IMR-90 (cell line): ENCODE measurements around the gene VPS26C. TPM values are rescaled to one million over a fixed set of nuclear protein-coding genes. Genes with fewer than 3 reads are reported as not detected.

Source experiments
- ATAC-seq: fragments of 200-7000 bp; cut with Tn5 transposase; 2 replicates; pipeline ENCODE4 v1.9.1; 2020; ENCODE audit warnings: low read depth, mild to moderate bottlenecking, moderate library complexity
- BruUV-seq: library from RNA; stranded (reverse); fragments of 400-500 nt; replicated peaks from 2 replicates; lab custom pipeline; 2021; lab: Mats Ljungman, UMichigan
- CTCF ChIA-PET: fragments of 300-600 bp; formaldehyde crosslinking; extraction: SDS; loops from one replicate; lab custom pipeline; 2021; ENCODE audit warnings: antibody characterized with exemption; lab: Yijun Ruan, JAX
- POLR2A ChIA-PET: fragments of 300-600 bp; sonication (Branson Sonifier 250); formaldehyde crosslinking; loops from one replicate; lab custom pipeline; 2022; ENCODE audit warnings: antibody characterized with exemption; ENCODE audit not compliant: unreplicated experiment; lab: Charles Lee
- DNase-seq: peaks from one replicate; pipeline ENCODE4 v3.0.0; 2013
- H2AFZ ChIP-seq: replicated peaks from 2 replicates; pipeline ENCODE3; 2013; ENCODE audit warnings: low read length, mild to moderate bottlenecking; ENCODE audit not compliant: poor library complexity
- H2AK5ac ChIP-seq: 2 replicates; pipeline ENCODE4 v1.6.1; 2013; ENCODE audit warnings: low read depth, low read length, inconsistent platforms
- H2AK9ac ChIP-seq: replicated peaks from 2 replicates; pipeline ENCODE3; 2013; ENCODE audit warnings: mild to moderate bottlenecking, low read depth, low read length, moderate library complexity; ENCODE audit not compliant: poor library complexity
- H2BK120ac ChIP-seq: 2 replicates; pipeline ENCODE4 v1.6.1; 2013; ENCODE audit warnings: low read depth, low read length, inconsistent platforms
- H2BK15ac ChIP-seq: 3 replicates; pipeline ENCODE4 v1.6.1; 2013; ENCODE audit warnings: low read depth, low read length, inconsistent platforms
- H2BK20ac ChIP-seq: 2 replicates; pipeline ENCODE4 v1.6.1; 2013; ENCODE audit warnings: low read depth, mild to moderate bottlenecking, inconsistent platforms, low read length, moderate library complexity
- H2BK5ac ChIP-seq: 2 replicates; pipeline ENCODE4 v1.6.1; 2013; ENCODE audit warnings: mild to moderate bottlenecking, low read depth, low read length, inconsistent platforms; ENCODE audit not compliant: poor library complexity, severe bottlenecking
- H3K14ac ChIP-seq: replicated peaks from 2 replicates; pipeline ENCODE4 v1.6.1; 2013; ENCODE audit warnings: low read depth, low read length, inconsistent platforms
- H3K18ac ChIP-seq: 2 replicates; pipeline ENCODE4 v1.6.1; 2013; ENCODE audit warnings: low read depth, low read length, control low read depth
- H3K23ac ChIP-seq: 2 replicates; pipeline ENCODE4 v1.6.1; 2013; ENCODE audit warnings: low read depth, low read length, inconsistent platforms
- H3K27ac ChIP-seq: 2 replicates; pipeline ENCODE4 v1.5.1; 2013; ENCODE audit warnings: mild to moderate bottlenecking, control low read depth, low read length; ENCODE audit not compliant: insufficient read depth
- H3K27me3 ChIP-seq: 2 replicates; pipeline ENCODE4 v1.6.1; 2013; ENCODE audit warnings: low read length; ENCODE audit not compliant: control insufficient read depth, insufficient read depth
- H3K36me3 ChIP-seq: 2 replicates; pipeline ENCODE4 v1.6.1; 2013; ENCODE audit warnings: low read length, mixed read lengths; ENCODE audit not compliant: control insufficient read depth, insufficient read depth
- H3K4ac ChIP-seq: 2 replicates; pipeline ENCODE4 v1.6.1; 2013; ENCODE audit warnings: low read depth, low read length, inconsistent platforms
- H3K4me1 ChIP-seq: 2 replicates; pipeline ENCODE4 v1.6.1; 2013; ENCODE audit warnings: low read length, mixed read lengths; ENCODE audit not compliant: control insufficient read depth, insufficient read depth
- H3K4me2 ChIP-seq: 2 replicates; pipeline ENCODE4 v1.6.1; 2013; ENCODE audit warnings: low read depth, mild to moderate bottlenecking, control low read depth, low read length, moderate library complexity
- H3K4me3 ChIP-seq: 2 replicates; pipeline ENCODE4 v1.5.1; 2013; ENCODE audit warnings: low read depth, mild to moderate bottlenecking, control low read depth, low read length, moderate library complexity; ENCODE audit not compliant: insufficient read depth
- H3K56ac ChIP-seq: 2 replicates; pipeline ENCODE4 v1.6.1; 2013; ENCODE audit warnings: low read length, inconsistent platforms; ENCODE audit not compliant: insufficient read depth; ENCODE audit errors: extremely low read depth
- H3K79me1 ChIP-seq, 2 experiments: 2 replicates each; pipeline ENCODE4 v1.6.1; 2013; ENCODE audit warnings: low read length in 2 of 2, inconsistent platforms in 1 of 2, low read depth in 1 of 2
- H3K9ac ChIP-seq: 2 replicates; pipeline ENCODE4 v1.6.1; 2013; ENCODE audit warnings: low read depth, low read length, control low read depth
- H3K9me1 ChIP-seq: 2 replicates; pipeline ENCODE4 v1.6.1; 2013; ENCODE audit warnings: low read length, inconsistent platforms; ENCODE audit not compliant: insufficient read depth
- H3K9me3 ChIP-seq: 2 replicates; pipeline ENCODE4 v1.6.1; 2013; ENCODE audit warnings: low read length; ENCODE audit not compliant: control insufficient read depth, insufficient read depth
- H4K20me1 ChIP-seq: 2 replicates; pipeline ENCODE4 v1.6.1; 2013; ENCODE audit warnings: low read length, inconsistent platforms; ENCODE audit not compliant: insufficient read depth
- H4K5ac ChIP-seq: 2 replicates; pipeline ENCODE4 v1.6.1; 2013; ENCODE audit warnings: mild to moderate bottlenecking, low read depth, low read length, control low read depth
- H4K8ac ChIP-seq, 2 experiments: 2 replicates each; pipeline ENCODE4 v1.6.1; 2013; ENCODE audit warnings: low read depth in 2 of 2, low read length in 2 of 2, control low read depth in 1 of 2, inconsistent platforms in 1 of 2
- H4K91ac ChIP-seq: 2 replicates; pipeline ENCODE4 v1.6.1; 2013; ENCODE audit warnings: low read depth, low read length, inconsistent platforms; ENCODE audit not compliant: insufficient read depth
- POLR2A ChIP-seq: IDR thresholded peaks from 2 replicates; pipeline ENCODE4 v1.6.1; 2012; ENCODE audit warnings: mild to moderate bottlenecking, low read depth, low read length
- SMC3 ChIP-seq: fragments of 150-350 bp; IDR thresholded peaks from 2 replicates; pipeline ENCODE4 v1.6.1; 2016; ENCODE audit warnings: low read depth, mild to moderate bottlenecking, antibody characterized with exemption, low read length, moderate library complexity
- USF2 ChIP-seq: fragments of 150-350 bp; IDR thresholded peaks from 2 replicates; pipeline ENCODE4 v1.6.1; 2017; ENCODE audit warnings: mild to moderate bottlenecking, antibody characterized with exemption, low read length, low read depth
- WGBS, 2 experiments: methylation state at CpG; one replicate each; pipeline versions ENCODE4 v1.1.5 to v1.1.7; 2013; ENCODE audit warnings: missing lambda C conversion rate in 2 of 2; ENCODE audit not compliant: insufficient read length in 1 of 2; ENCODE audit errors: extremely low coverage in 2 of 2; 5-methylcytosine and 5-hydroxymethylcytosine counted together
- dilution Hi-C: fragments of 300-500 bp; cut with HindIII; formaldehyde crosslinking; loops from one replicate; pipeline ENCODE4 v1.14.3; 2018; ENCODE audit warnings: low sequenced_read_pairs; ENCODE audit not compliant: unreplicated experiment
- in situ Hi-C: fragments of 300-500 bp; cut with MboI; formaldehyde crosslinking; loops from 3 replicates; pipeline ENCODE4 v1.14.3; 2019; ENCODE audit warnings: low sequenced_read_pairs, inconsistent platforms, mixed read lengths
- intact Hi-C: fragments of 100-400 bp; cut with micrococcal nuclease; formaldehyde crosslinking; loops from 2 replicates; pipeline ENCODE4 v1.10.0; 2022
- polyA plus RNA-seq, 3 experiments: library from polyadenylated mRNA; depleted of rRNA; stranded (reverse); fragments of >200 nt; gene quantifications; 2 replicates each; pipeline ENCODE4 v1.2.3, GENCODE V29; 2012; ENCODE audit warnings: low replicate concordance in 1 of 3
- total RNA-seq: library from RNA; depleted of rRNA; stranded (reverse); fragments of >200 nt; gene quantifications from 2 replicates; pipeline ENCODE4 v1.2.3, GENCODE V29; 2012

Gene VPS26C
- total and polyA plus RNA-seq, 2 of the 4 experiments (the other 2 are of a cell fraction), result 30.0 to 36.6 TPM

GRCh38 chr21:37206496-37206895 lies 60.6 kb downstream of the VPS26C start:
- Histone ChIP-seq H3K36me3 (peaks cover 9% of the 10 kb centered on the region), H3K9ac (no peak overlapping the region), H3K4me2 (no peak overlapping the region), H4K5ac (no peak overlapping the region), H2BK120ac (no peak overlapping the region), H4K8ac (no peak overlapping the region), H3K4ac (no peak overlapping the region), H4K91ac (no peak overlapping the region), H2BK20ac (no peak overlapping the region), H2AFZ (no peak overlapping the region), H2BK5ac (no peak overlapping the region), H3K4me1 (peaks cover 5% of the 10 kb centered on the region), H3K56ac (no peak overlapping the region), H3K9me1 (peaks cover 2% of the 10 kb centered on the region; the same call in 1 of the 2 replicates), H3K27ac (no peak overlapping the region), H3K18ac (no peak overlapping the region), H3K14ac (no peak overlapping the region), H4K20me1 (no peaks in the 10 kb centered on the region; the same call in none of the 2 replicates), H3K79me1 (peaks cover 0 to 3% of the 10 kb centered on the region in 2 experiments; a peak in 1 of 4 replicates), H3K9me3 (no peaks in the 10 kb centered on the region), H3K23ac (no peak overlapping the region), H2AK5ac (no peak overlapping the region), H2BK15ac (no peak overlapping the region), H3K4me3 (no peak overlapping the region), H2AK9ac (no peak overlapping the region), H3K27me3 (no peaks in the 10 kb centered on the region)
- intact Hi-C loops (no loop called here), dilution Hi-C loops (no loop called here), in situ Hi-C loops (no loop called here)
- ATAC-seq (no peak), DNase-seq (no peak)
- no TSS peak for BruUV-seq
- no CpG with 5 or more reads among the region's 7 CpGs for WGBS, 2 experiments
- no peak for TF ChIP-seq POLR2A
- no peak for TF ChIP-seq SMC3
- TF ChIP-seq USF2, result no peak
- ChIA-PET CTCF (no interaction called here), POLR2A (no interaction called here)
